UCSD-AML1 (cell line): ENCODE results near the gene TNIK.
"Not testable (repeated sequence)": the region's sequence is repeated elsewhere in the genome, so short reads cannot be mapped to it uniquely, and the experiment has no call there.

Experiments
- DNase-seq: peaks from one replicate; lab custom pipeline; 2025; ENCODE audit not compliant: unreplicated experiment; lab: John Stamatoyannopoulos, UW

Gene TNIK

GRCh38 chr3:171388527-171388926 lies 71.7 kb downstream of the TNIK start:
- no peak for DNase-seq

- no peak for DNase-seq
Measured at GRCh38 chr3:171387062-171387461, 73.1 kb downstream of the TNIK start.

DNA sequence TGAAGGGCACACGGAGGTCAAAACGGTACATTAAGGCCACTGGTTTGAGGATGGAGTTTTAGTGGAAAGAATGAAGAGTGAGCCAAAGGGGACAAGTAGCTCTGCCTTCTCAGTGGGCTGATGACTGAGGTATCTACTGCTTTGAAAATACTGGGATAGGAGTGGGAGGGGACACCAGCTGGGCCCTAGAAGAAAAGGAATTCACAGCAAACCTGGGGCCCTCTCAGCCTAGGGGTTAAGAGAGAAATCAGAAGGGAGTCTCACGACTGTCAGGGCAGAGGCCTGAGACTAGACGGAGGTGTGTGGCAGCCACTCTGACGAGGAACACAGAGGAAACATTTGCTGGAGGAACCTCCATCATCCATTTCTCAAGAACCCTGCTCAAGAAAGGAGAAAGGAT lies 75.1 kb downstream of the TNIK start:
- DNase-seq, result no peak

DNA sequence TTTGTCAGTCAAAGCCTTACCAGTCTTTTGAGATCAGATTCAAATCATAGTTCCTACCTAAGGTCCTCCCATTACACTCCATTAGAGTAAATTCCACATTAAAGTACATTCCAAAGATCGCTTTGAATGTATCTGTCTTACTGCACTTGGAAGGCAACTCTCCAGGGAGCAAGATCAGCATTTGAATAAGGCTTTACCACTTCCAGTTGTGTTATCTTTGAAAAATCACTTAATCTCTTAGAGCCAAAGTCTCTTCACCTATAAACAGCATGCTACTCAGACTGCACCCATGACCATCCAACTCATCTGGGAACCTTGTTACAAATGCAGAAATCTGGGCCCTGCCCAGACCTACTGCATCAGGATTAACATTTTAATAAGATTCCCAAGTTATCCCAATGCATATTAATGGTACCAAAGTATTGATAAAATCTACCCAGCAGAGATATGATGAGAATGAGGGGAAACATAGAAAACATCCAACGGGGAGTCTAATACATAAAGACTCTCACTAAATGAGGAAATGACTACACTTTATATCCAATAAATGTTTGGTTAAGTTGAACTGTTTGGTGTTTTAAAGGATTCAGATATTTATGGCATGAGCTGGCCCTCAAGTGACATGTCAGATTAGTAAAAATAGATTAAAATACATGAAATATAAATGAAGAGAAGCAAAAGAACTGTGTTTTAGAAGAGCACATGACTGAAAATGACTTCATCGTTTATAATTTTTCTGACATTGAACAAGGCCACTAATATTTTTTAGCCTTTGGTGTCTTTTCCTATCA lies 75.9 kb downstream of the TNIK start:
- DNase-seq, result no peak

DNA sequence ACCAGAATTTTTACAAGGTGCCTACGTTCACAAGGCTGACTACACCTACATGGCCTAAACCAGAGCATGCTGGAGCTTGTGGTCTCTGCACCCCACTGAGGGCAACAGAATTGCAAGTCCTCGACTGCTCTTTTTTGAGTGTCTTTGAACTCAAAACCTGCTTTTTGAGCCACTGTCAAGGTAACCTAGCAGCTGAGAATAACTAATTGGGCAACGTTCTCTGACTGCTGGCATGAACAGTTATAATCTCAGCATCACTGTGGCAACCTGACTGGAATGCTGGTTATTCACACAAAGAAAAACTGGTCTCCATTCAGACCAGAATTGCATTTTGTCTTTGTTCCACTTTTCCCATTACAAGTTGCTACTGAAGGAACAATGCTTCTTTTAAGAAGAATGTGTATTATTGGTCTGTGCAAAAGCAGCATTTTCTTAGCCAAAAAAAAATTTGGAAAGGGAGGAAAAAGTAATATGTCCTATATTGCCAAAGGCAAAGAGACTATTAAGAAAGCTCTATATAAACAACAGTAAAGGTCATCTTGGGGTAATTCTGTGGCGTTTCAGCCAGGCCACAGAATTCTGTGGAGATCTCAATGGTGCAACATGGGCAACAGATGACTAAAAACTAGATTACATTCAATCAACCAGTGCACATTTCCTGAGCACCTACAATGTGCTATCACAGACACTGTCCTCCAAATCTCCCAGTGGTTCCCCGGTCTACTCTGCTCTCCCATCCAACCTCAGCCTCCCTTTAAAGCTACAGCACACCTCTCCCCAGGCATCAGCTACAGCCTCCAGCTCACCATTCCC lies 76.8 kb downstream of the TNIK start:
- DNase-seq, result no peak

DNA sequence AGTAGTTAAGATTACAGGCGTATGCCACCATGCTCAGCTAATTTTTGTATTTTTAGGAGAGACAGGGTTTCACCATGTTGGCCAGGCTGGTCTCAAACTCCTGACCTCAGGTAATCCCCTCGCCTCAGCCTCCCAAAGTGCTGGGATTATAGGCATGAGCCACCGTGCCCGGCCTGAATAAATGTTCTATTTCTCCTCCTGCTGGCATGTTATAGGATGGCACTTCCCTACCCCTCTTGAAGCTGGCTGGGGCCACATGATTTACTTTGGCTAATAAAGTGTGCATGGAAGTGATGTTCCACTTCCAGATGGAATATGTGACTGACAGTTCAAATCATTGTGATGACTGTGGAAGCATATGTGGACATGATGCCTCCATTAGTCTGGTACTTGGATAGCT lies 77.9 kb downstream of the TNIK start:
- not testable (repeated sequence) for DNase-seq

- no peak for DNase-seq
Measured at GRCh38 chr3:171380711-171381425, 79.3 kb downstream of the TNIK start.

GRCh38 chr3:171379961-171380483 lies 80.2 kb downstream of the TNIK start:
- DNase-seq, result no peak

GRCh38 chr3:171379281-171379680 lies 80.9 kb downstream of the TNIK start:
- DNase-seq, result no peak

GRCh38 chr3:171378586-171378985 lies 81.6 kb downstream of the TNIK start:
- no peak for DNase-seq

DNA sequence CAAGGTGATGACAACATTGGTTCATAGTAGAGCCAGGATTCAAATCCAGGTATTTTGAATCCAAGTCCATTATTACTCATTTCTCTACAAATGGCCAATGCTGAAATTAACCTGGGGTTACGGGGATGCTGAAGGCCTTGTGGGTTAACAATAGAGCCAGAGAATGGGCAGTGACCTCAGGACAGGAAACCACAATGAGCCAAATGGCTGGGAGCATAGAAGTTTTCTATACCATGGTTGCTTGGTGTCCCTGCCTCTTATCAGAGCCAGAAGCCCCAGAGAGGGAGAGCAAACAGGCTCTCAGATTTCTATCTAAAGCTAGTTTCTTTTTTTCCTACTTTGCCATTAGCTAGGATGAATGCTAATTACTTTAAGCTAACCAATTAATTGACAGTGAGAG lies 82.3 kb downstream of the TNIK start:
- no peak for DNase-seq

GRCh38 chr3:171376596-171376947 lies 83.6 kb downstream of the TNIK start:
- DNase-seq, result no peak

GRCh38 chr3:171375666-171376595 lies 84.3 kb downstream of the TNIK start:
- DNase-seq, result no peak

- DNase-seq, result no peak
Measured at GRCh38 chr3:171374661-171375285, 85.4 kb downstream of the TNIK start.

GRCh38 chr3:171374260-171374659 lies 85.9 kb downstream of the TNIK start:
- no peak for DNase-seq

DNA sequence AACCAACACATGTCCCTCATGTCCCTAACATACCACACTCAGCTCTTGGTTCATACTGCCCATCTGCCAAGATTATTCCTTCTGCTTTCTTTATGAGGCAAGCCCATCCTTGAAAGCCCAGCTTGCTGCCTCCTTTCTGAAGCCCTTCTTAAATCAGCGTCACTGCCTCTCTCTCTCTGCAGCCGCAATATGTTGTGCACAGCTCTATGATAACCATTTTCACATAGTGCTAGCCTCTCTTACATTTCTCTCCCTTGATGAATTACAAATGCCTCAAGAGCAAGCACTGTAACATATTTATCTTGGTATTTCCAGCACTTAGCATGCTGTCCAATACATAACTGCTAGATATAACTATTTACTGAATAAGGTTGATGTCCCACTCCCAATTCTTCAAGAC lies 86.5 kb downstream of the TNIK start:
- no peak for DNase-seq

DNA sequence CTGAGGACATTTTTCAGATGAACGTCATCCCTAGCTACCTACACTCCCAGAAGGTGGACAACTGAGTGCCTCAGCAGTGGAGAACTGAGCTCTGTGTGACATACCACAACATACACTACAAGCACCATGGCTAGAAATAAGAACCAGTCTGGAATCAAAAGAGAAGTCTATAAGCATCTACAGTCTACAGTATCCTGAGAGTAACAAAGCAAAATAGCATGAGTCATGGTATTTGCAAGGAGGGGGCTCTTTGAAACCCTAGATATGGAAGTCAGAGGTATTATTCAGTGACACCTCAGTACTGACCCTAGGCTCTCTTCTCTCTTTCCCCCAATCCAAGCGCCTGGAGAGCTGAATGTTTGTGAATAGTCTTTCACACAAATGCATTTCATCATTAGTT lies 87.5 kb downstream of the TNIK start:
- no peak for DNase-seq

- DNase-seq, result no peak
Measured at GRCh38 chr3:171371354-171371753, 88.9 kb downstream of the TNIK start.

DNA sequence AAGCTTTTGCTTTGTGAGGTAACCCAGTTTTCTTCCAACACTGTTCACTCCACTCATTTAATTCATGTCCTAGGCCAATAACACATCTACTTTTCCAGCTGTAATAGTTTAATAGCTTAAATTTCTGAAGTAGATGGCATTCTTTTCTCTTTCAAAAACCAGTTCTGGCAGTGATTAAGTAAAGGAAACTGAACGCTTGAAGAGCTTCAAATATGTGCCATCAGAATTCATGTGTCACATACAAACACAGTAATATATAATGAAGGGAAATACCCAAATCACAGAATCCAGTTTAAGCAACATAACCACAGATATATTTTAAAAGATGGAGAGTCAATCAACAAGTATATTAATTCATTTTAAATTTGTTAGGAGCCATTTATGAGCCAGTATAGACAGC lies 91.0 kb downstream of the TNIK start:
- DNase-seq, result no peak

GRCh38 chr3:171366738-171367137 lies 93.5 kb downstream of the TNIK start:
- not testable (repeated sequence) for DNase-seq
